HG02759 (cell line): ENCODE measurements around the gene RFLNA.

ENCODE experiments used
- ATAC-seq: cut with Tn5 transposase; IDR thresholded peaks from one replicate; pipeline ENCODE4 v1.9.1; 2021; ENCODE audit warnings: mild to moderate bottlenecking, moderate library complexity; ENCODE audit not compliant: unreplicated experiment

RFLNA gene

DNA sequence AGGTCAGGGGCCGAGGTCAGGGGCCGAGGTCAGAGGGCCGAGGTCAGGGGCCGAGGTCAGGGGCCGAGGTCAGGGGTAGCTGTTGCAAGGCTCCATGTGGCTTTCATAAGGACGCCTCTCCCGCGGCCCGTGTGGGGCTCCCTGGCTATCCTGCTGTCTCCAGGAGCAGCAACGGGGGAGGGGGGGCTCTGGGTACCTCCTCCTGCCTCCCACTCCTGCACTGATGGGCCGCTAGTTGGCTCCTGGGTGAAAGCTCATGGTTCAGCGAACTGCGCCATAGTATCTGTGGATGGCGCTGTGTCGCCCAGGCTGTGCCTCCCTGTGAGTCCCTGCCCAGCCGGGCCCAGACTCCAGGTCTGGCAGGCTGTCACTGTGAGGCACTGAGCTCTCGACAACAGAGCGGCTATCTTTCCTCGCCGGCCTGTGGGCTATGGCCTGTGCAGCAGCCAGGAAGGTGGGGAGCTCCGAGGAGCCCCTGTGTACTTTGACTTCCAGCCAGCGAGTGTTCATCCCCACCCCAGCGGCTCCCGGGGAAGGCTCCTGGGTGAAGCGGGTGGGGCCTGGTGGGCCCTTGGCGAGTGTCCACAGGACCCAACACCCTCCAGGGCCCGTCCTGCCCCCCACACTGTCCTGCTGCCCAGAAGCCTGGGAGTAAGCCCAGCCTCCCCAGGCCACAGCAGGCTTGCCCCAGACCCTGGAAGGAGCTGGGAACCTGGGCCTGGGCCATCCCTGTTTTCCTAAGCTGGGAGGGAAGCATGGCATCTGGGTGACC is 8.1 kb downstream of the RFLNA start:
- ATAC-seq: no peak

DNA sequence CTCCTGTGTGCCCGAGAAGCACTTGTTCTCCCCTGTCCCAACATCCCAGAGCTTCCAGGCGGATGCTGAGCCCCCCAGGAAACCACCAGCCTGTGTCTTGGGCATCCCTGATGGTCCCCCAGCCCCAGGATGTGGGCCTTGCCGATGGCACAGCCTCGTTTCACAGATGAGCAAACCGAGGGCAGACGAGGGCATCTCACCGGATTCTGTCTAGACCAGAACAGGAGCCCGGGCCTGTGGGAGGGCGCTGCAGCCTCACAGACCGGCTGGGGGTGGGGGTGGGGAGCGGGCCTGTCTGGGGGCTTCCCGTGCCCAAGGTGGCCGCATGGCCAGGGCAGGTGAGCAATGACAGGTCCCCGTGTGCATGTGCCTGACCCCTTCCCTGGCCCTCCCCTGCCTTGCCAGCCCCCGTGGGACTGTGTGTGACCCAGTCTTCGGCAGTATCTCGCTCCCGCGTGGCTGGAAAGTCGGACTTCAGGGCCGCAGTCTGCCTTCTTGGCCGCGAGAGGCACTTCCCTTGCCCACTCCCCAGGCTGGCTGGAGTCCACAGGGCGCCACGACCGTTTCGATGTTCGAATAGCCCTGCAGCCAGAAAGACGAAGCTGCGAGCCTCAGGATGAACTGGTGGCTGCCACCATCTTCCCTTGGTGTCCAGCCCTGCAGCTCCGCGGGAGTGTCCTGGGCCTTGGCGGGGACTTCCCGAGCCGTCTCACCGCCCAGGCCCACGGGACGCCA is 8.9 kb downstream of the RFLNA start:
- no peak for ATAC-seq

DNA sequence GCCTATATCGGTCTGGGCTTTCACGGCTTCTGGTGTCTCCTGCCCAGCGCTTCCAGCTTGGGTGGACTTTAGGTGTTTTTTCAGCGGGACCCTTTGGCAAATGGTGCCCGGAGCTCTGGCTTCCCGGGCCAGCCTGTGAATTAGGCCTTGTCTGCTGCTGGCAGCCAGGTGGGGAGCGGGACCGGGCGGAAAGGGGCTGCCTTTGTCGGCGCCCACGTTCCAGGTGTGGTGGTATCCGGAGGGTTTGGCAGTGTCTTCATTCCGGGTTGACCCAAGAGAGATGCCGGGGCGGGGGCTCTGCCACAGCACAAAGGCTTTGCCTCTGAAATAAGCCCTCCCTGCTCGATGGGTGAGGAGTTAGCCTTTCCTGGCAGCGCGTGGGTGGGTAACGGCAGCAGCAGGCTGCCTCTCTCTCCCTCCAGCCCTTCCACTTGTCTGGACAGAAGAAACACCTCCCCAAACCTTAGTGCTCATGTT is 9.5 kb downstream of the RFLNA start:
- no peak for ATAC-seq

DNA sequence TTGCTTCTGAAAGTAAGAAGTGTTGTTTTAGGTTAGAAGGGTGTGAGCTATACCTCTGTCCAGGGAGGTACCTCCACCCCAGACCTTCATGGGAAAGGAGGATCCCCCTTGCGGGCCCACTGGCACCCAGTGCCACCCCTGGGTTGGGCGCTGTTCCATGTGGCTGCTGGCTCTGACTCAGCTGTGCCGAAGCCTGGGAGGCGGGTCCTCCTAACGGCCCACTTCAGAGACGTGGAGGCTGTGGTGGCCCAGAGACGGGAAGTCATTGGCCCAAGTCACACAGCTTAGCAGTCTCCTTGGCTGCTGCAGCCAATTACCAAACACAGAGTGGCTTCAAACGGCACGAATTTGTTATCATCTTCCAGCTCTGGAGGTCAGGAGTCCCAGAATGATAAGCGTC is 10.2 kb downstream of the RFLNA start:
- no peak for ATAC-seq

DNA sequence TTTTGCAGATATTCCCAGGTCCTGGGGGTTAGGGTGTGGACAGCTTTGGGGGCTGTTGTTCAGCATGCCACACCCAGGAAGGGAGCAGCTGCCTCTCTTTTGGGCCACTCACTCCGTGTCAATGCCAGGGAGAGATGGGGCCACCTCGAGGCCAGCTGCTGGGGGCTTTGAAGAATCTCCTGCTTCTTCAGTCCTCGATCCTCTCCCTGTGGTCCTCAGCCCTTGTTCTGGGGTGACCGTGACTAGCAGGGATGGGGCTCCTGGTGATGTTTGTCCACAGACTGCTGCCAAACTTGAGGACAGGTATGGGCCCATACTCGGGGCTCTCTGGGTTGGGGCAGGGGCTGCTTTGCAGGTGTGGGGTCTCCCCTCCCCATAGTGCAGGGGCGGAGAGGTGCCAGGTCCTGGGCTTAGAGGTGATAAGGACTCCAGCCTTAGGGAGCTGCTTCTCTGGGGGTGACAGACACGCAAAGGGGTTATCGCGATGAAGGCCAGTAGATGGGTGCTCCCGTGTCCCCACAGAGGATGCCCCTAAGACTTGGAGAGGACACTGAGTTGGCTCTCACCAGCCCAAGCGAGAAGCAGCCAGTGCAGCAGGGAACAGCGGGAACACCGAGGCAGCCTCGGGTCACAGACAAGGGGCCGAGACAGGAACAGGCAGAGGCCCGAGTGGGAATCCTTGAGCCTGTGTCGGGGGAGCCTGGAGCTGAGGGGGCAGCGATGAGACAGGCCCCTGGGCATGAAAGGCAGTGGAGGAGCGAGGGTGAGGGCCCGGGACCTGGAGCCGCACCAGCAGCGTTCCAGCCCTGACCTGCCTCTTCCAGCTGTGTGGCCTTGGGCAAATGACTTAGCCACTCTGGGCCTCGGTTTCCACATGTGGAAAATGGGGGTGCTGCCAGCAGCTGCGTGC is 11.1 kb downstream of the RFLNA start:
- no peak for ATAC-seq

DNA sequence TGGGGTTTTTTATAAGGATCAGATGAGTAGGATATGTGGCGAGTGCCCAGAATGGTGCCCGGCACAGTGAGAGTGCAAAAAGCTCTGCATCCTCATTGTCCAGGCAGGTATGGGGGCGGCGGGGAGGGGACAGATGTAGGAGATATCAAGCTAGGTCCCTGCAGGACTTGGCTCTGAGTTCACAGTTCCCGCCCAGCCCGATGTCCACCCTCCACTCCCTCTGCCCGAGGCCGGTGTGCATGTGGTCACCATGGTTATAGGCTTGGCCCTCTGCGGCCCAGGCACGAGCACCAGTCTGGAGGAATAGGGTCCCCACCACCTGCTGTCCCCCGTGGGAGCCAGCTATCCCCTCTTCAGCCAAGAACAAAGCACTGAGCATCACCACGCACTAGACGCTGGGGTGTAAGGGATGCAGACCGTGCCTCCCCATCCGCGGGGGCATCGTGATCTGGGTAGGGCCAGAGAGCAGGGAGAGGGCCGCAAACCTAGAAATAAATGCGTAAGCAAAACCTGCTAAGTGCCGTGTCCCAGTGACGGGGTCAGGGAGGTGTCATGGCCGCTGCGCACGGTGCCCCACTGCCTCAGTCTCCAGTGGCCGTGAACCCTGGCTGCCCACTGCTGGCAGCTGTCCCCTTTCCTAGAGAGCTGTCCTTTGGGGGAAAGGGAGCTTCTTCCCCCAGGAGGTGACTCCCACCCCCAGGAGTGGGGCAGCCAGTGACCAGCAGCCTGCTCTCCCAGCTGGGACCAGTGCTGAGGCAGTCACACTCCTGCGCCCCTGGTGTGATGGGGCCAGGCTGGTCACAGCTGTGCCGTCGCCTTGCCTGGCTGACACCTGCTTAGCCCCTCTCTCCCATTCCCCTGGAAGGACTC is 12.0 kb downstream of the RFLNA start:
- ATAC-seq: no peak

DNA sequence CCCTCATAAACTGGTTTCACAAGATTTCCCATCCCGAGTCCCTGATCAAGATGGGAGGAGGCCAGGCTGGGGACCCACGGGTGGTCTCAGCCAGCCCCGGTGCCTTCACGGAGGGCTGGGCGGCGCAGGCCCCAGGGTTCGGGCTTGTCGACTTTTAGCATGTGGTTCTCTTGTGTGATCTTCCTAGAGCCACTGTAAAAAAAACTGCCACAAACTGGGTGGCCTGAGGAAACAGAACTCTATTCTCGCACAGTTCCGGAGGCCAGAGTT is 12.6 kb downstream of the RFLNA start:
- no peak for ATAC-seq

DNA sequence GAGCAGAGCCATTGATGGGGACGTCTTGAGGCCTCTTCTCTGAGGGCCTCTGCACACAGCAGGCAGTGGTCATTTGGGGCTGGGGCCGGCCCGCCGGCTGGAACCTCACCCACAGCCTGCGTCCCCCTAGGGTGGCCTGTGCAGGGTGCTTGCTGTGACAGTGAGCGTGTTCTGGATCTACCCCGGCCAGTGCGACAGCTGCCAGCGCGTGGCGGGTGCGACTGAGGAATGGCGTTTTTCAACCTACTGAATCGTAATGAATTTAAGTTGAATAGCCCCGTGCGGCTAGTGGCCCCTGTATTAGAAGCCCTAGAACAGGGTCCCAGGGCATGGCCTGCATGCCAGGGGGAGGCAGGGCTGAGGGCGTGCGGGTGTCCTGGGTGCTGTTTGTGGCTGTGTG is 13.8 kb downstream of the RFLNA start:
- ATAC-seq: no peak

DNA sequence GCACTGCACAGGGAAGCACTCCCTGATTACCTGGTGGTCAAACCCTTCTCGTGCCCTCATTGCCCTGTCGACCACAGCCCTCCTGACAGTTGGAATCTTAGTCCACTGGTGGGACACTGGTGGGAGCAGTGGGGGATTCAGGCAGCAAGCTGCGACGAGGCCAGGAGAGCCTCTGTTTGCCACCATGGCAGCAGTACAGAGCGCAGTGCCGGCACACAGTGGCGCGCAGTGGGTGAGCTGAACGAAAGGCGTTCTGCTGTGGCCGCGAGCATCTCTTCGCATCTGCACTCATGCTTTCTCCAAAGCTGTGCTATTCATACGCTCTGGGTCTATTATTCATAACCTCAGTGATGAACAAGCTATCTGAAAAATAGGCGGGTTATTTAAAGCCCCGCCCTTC is 14.3 kb downstream of the RFLNA start:
- ATAC-seq: no peak

DNA sequence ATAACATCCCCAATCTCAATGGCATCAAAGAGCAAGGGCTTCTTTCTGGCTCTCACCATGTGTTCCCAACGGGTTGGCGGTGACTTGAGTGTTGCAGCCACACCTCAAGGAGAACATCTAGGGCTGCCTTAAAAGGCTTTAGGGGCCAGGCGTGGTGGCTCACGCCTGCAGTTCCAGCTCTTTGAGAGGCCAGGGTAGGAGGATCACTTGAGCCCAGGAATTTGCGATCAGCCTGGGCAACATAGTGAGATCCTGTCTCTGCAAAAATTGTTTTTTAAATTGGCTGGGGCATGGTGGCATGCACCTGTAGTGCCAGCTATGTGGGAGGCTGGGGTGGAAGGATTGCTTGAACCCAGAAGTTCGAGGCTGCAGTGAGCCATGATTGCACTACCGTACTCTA is 14.9 kb downstream of the RFLNA start:
- ATAC-seq: no peak

DNA sequence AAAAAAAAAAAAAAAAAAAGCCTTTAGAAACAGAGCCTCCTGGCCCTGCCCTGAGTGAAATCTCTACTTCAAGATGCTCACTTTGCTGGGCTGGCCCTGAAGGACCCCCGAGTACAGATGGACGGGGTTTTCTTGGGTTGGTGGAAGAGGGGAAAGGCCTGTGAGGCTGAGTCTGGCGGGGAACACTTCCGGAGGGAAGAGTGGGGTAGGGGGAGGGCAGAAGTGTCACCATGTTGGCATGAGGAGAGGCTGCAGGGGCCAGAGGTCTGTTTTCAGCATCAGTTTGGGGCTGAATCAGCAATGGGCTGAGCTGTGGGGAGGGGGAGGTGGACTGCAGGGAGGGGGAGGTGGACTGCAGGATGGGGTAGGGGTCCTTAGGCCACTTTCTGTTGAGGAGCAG is 15.3 kb downstream of the RFLNA start:
- ATAC-seq: no peak

DNA sequence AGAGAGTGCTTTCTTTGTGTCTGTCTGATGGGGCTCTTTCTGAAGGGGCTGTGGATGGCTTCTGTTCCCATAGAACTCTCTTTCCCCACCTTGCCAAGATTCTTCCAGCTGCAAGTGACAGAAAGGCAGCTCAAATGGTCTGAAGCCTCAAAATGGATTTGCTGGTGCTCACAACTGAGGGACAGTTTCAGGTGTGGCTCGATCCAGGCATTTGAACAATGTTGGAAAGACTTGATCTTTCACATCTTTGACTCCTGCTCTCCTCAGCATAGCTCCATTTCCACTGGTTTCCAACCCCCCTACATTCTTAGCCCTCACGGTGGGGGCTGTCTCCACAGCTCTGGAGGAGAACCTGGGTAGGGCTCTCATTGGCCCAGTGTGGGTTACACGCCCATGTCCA is 15.9 kb downstream of the RFLNA start:
- no peak for ATAC-seq

DNA sequence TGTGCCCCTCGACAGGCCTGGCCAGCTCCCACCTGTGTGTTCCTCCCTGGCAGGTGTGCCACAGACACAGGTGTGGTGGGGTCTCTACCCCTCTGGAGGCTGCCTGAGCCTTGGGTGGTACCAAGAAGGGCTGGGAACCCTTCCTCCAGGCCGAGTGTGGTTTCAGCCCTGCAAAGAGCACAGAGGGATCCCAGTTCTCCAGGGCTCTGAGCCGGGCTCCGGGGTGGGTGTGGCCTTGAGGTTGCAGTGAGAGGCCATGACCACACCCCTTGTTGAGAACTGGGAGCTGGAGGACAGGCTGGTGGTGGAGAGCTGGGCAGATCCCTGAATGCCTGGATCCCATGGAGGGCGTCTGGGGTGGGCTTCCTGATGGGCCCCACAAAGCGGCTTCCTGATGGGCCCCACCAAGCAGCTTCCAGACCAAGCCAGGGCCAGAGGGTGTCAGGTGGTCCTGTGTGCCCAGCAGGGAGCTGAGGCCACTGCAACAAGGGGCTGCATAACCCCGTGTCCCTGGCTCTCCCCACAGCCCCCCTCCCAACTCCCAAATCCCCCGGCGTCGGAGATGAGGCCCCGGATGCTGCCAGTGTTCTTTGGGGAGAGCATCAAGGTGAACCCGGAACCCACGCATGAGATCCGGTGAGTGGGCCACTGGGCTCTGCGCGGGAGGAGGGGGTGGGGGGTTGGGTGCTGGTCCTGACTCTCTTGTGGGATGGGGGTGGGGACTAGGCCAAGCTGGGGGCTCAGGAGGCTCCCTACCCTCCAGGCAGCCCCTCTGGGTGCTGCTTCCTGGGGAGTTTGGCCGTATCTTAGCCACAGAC is 16.6 kb downstream of the RFLNA start:
- no peak for ATAC-seq

DNA sequence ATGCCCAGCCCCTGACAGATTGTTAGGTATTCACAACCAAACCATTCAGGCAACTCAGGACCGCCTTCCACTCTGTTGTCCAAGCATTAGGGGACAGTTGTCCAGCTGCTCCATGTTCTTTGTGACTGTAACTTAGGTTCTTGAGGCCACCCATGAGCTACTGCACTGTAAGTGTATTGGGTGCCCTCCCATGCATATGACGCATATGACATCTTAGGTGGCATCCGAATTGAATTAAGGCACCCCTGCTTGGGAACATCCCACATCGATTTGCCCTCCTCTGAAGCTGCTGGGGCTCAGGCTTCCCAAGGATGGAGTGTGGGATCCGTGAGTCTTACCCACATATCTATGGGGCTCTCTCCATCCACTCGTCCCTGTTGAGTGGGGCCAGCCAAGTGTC is 17.7 kb downstream of the RFLNA start:
- no peak for ATAC-seq

DNA sequence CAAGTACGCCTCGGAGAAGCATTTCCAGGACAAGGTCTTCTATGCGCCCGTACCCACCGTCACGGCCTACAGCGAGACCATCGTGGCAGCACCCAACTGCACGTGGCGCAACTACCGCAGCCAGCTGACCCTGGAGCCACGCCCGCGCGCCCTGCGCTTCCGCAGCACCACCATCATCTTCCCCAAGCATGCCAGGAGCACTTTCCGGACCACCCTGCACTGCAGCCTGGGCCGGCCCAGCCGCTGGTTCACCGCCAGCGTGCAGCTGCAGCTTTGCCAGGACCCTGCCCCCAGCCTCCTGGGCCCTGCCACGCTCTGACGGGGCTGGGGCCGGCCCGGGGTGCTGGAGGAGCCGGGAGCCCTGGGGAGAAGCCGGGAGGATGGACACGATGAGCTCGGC is 19.3 kb downstream of the RFLNA start:
- no peak for ATAC-seq

DNA sequence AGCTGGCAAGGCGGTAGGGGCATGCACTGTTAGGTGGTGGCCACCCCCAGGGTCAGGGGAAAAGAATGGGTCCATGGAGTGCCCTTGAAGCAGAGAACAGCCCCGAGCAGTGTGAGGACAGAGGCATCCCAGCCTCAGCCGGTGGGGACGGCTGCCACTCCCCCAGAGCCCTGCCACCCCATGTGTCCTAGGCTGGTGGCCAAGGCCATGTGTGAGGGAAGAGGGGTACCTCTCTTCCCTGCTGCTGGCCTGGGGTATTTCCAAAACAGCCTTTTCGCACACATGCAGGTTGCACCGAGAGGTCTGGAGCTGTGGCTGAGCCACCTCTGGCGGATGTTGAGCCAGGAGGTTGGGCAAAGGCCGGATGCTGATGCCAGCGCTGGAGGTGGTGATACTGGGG is 19.9 kb downstream of the RFLNA start:
- no peak for ATAC-seq

DNA sequence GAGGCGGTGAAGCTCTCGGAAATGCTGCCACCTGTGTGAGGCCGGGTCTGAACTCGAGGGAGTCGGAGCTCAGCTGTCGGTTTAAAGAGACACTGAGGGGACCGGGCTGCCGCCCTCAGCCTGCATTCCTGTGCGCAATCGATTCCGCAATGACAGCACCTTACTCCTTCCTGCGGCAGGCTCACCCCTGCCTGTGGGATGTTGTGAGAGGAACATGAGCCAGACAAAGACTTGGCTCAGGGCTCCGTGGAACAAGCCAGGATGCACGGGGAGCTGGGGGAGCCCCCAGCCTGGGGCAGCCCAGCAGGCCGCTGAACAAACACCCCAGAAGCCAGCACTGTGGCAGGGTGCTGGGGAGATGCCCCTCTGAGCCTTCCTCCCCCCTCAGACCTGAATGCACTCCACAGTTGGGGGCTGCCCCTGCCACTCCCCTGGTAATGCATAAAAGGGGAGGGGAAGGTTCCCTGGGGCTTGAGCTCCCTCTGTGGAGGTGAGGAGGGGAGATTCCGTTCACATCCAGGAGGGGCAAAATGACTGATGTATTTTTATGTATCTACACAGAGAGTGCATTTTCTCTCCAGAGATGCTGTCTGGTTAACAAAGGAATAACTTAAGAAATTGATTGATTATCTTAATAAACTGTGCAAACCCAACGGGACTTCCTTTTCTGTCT is 20.6 kb downstream of the RFLNA start:
- no peak for ATAC-seq

DNA sequence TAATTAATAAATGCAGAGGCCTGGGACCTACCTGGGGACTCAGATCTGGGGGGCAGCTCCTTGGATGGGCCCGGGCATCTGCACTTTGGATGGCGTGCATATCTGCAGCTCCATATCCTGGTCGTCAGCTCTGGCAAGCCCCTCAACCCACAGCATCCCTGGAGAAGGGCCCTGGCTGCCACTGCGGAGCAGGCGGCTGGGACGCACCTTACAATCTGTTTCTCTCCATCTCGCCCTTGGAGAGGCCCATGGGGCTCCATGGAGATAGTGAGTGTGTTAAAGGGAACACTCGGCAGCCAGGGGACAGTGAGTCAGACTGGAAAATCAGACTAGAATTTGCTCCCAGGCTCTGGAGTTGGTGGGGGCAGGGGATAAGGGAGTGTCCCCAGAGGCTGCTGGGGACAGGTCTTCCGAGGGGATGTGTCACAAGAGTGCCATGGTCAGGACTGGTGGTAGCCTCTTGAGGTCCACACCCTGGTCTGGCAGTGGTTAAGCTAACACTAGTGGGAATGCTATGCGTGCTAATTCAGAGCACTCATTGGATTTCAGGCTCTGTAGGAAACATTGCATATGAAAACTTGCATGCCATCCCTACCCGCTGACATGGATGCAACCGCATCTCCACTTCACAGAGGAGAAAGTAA is 21.5 kb downstream of the RFLNA start:
- no peak for ATAC-seq

DNA sequence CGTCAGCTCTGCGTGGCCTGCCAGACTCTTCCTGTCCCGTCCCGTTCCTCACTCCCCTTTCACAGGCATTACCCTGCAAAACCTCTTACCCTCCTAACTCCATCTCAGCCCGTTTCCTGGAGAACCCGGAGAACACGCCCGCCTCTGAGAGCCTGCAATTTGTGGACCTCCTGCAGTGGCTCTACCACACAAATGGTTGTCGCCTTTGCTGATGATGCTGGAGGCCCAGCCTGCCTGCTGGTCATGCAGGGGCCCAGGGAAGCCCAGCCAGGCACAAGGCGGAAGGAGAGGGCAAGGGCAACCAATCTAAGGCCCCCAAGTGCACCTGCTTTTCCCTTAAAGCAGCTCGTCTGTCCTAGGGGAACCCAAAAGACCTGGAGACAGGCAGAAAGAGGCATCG is 22.5 kb downstream of the RFLNA start:
- no peak for ATAC-seq
